Fibroblast of mammary gland (primary cell): ENCODE results near the gene GLYATL3.
A peak's percentile ranks its signal among the peaks of the same experiment; 100 is the strongest.

Experiments
- DNase-seq: peaks from one replicate; pipeline ENCODE4 v3.0.0-alpha.2; 2010; ENCODE audit warnings: low read depth
- H3K4me3 ChIP-seq: 2 replicates; pipeline ENCODE4 v1.5.1; 2011; ENCODE audit warnings: low read depth, mild to moderate bottlenecking, low read length, moderate library complexity; ENCODE audit not compliant: control insufficient read depth
- CTCF ChIP-seq: conservative IDR thresholded peaks from 2 replicates; pipeline ENCODE4 v1.5.1; 2011; ENCODE audit warnings: low read depth, low read length, inconsistent platforms; ENCODE audit not compliant: control insufficient read depth, insufficient read depth

GLYATL3 gene

GRCh38 chr6:49563006-49563886, 63.5 kb downstream of the GLYATL3 start:
- no peak overlapping the region for H3K4me3 ChIP-seq
- no peak for TF ChIP-seq CTCF
- no peak for DNase-seq

DNA sequence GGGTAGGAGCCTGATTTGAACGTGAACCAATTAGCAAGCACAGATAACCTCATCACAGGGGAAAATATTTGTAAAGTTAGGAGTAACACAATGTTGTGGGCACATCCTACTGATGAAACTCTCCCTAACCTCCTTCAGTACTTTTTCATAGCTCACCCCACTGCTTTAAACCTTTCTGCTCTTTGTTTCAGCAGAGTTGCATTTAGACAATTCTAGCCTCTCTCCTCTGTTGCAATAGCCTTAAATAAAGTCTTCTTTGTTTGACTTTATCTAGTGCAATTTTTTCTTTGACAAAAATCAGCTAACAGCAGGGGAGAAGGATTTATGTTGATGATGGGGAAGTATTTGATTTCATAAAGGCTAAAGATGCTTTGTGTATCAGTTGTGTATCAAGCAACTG, 64.8 kb downstream of the GLYATL3 start:
- no peak for TF ChIP-seq CTCF
- H3K4me3 ChIP-seq: no peak overlapping the region
- no peak for DNase-seq

- H3K4me3 ChIP-seq: no peak overlapping the region
- TF ChIP-seq CTCF: no peak
- DNase-seq: peak; percentile 31
Observed at GRCh38 chr6:49565261-49565660, 65.5 kb downstream of the GLYATL3 start.

DNA sequence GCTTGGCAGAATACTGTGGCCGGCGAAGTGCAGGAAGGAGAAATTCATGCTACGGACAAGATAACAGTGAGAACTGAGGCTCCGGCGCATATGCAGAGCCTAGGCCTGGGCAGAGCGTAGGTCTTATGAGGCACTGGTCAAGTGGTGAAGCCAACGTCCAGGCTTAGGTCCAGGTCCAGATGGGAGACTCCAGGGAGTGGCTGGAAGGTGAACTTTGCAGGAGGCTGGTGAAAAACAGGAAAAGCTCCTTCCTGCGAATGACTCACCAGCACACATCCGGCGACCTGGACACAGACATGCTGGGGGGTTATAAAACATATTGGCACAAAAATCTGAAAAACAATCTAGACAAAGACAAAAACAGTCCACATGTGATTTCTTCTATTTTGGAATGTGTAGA, 66.1 kb downstream of the GLYATL3 start:
- no peak for DNase-seq
- H3K4me3 ChIP-seq: no peak overlapping the region
- TF ChIP-seq CTCF: no peak

DNA sequence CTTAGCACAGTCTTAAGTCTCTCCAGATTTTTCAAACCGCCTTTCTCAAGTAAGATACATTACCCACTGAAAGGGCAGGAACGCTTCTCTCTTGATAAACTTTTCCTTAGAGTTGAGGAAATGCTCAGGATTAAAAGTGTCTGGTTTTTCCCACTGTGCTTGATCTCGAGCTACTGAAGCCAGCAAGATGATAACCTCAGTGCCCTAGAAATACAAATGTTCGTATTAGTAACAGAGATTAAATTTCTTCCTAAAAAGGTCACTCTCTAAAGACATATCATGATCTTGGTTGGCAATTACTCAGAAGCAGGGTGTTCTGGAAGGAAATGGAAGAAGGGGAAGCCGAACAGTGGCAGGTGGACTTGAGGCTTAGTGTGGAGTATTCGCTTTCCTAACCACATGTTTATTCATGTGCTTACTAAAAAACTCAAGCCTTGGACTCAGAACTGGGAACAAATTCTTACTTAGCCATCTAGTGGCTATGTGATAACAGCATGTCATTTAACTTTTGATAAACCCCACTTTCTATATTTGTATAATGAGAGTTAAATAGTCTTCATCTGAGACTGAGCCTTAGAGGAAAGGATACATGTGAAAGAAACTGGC, 70.9 kb downstream of the GLYATL3 start:
- H3K4me3 ChIP-seq: no peak overlapping the region
- peak; percentile 50 for DNase-seq
- peak; percentile 34 for TF ChIP-seq CTCF

DNA sequence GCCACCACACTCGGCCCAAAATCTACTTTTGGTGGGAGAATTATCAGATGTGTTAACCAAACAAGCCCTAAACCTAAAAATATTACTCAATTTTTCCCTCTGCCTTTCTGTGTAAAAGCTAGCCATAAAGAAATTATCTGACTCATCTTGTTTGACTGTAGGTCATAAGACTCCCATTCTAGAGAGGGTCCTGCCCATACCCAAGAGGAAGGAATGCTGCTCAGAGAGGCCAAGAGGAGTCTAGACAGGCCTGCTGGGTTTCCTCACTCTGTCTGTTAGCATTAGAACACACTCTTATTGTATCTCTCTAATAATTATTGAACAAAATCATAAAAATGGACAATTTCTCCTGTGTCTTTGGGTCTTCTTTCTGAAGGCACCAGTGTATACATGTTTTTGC, 76.9 kb downstream of the GLYATL3 start:
- H3K4me3 ChIP-seq: no peak overlapping the region
- no peak for TF ChIP-seq CTCF
- no peak for DNase-seq
